ENCODE data around the gene ATG10. TPM values are rescaled to one million over a fixed set of nuclear protein-coding genes. Genes with fewer than 3 reads are reported as not detected.

Gene ATG10
- total RNA-seq, 1 experiment from 2014 or later, result 12.2 TPM

DNA sequence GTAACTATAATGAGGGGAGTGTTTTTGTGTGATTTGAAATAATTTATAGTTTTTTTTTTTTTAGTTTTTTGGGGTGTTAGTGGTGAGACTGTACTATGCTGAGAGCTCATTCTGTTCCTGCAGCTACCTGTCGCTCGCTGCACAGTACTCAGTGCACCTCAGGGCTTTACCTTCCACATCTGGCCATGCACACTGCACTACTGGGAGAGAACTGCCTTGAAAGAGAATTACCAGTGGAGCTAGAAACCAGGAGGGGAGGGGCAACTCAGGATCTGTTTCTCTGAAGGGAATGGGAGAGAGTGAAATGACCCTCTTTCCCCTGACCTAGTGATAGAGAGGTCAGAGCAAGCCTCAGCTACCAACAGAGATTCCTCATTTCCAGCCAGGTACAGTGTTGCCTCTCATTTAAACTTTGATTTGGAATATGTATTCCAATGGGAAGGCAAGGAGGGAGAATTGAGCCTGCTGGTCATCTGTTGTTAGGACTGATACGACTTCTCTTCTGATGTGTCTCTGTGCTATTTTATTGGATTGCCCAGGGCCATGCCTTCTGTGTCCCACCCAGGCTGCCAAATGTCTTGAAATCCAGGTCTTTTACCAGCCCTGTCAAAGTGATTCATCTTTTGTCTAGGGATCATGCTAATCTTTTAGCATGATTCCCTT, 8.9 kb downstream of the ATG10 start:
- no peaks in the 10 kb centered on the region; the same call in 1 of the 2 replicates for H3K27me3 Mint-ChIP-seq (ENCODE audit: low read depth)
- ATAC-seq, result peak; percentile 83
- TF ChIP-seq, protein P1, sequence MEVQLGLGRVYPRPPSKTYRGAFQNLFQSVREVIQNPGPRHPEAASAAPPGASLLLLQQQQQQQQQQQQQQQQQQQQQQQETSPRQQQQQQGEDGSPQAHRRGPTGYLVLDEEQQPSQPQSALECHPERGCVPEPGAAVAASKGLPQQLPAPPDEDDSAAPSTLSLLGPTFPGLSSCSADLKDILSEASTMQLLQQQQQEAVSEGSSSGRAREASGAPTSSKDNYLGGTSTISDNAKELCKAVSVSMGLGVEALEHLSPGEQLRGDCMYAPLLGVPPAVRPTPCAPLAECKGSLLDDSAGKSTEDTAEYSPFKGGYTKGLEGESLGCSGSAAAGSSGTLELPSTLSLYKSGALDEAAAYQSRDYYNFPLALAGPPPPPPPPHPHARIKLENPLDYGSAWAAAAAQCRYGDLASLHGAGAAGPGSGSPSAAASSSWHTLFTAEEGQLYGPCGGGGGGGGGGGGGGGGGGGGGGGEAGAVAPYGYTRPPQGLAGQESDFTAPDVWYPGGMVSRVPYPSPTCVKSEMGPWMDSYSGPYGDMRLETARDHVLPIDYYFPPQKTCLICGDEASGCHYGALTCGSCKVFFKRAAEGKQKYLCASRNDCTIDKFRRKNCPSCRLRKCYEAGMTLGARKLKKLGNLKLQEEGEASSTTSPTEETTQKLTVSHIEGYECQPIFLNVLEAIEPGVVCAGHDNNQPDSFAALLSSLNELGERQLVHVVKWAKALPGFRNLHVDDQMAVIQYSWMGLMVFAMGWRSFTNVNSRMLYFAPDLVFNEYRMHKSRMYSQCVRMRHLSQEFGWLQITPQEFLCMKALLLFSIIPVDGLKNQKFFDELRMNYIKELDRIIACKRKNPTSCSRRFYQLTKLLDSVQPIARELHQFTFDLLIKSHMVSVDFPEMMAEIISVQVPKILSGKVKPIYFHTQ (CRISPR knock-in tag; IDR thresholded peaks at IDR 0.05), result no peak
- TF ChIP-seq ZNF416 (CRISPR knock-in tag; IDR thresholded peaks at IDR 0.05), result no peak
- no peak for TF ChIP-seq RORB (CRISPR knock-in tag; IDR thresholded peaks at IDR 0.05)
- TF ChIP-seq, protein P2, sequence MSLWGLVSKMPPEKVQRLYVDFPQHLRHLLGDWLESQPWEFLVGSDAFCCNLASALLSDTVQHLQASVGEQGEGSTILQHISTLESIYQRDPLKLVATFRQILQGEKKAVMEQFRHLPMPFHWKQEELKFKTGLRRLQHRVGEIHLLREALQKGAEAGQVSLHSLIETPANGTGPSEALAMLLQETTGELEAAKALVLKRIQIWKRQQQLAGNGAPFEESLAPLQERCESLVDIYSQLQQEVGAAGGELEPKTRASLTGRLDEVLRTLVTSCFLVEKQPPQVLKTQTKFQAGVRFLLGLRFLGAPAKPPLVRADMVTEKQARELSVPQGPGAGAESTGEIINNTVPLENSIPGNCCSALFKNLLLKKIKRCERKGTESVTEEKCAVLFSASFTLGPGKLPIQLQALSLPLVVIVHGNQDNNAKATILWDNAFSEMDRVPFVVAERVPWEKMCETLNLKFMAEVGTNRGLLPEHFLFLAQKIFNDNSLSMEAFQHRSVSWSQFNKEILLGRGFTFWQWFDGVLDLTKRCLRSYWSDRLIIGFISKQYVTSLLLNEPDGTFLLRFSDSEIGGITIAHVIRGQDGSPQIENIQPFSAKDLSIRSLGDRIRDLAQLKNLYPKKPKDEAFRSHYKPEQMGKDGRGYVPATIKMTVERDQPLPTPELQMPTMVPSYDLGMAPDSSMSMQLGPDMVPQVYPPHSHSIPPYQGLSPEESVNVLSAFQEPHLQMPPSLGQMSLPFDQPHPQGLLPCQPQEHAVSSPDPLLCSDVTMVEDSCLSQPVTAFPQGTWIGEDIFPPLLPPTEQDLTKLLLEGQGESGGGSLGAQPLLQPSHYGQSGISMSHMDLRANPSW (CRISPR knock-in tag; conservative IDR thresholded peaks at IDR 0.05; ENCODE audit: low read depth), result no peak
- TF ChIP-seq SMAD4 (CRISPR knock-in tag; IDR thresholded peaks at IDR 0.05), result no peak
- no peak for TF ChIP-seq ZNF263 (CRISPR knock-in tag; IDR thresholded peaks at IDR 0.05; ENCODE audit: low read depth)
- no peak for TF ChIP-seq OVOL2 (CRISPR knock-in tag; IDR thresholded peaks at IDR 0.05; ENCODE audit: borderline replicate concordance)
- no peak for TF ChIP-seq ESRRA (CRISPR knock-in tag; IDR thresholded peaks at IDR 0.05; ENCODE audit: borderline replicate concordance)
- TF ChIP-seq, protein P3, sequence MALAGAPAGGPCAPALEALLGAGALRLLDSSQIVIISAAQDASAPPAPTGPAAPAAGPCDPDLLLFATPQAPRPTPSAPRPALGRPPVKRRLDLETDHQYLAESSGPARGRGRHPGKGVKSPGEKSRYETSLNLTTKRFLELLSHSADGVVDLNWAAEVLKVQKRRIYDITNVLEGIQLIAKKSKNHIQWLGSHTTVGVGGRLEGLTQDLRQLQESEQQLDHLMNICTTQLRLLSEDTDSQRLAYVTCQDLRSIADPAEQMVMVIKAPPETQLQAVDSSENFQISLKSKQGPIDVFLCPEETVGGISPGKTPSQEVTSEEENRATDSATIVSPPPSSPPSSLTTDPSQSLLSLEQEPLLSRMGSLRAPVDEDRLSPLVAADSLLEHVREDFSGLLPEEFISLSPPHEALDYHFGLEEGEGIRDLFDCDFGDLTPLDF (CRISPR knock-in tag; IDR thresholded peaks at IDR 0.05), result no peak
- no peak for TF ChIP-seq ATF1 (CRISPR knock-in tag; IDR thresholded peaks at IDR 0.05)
- no peak for TF ChIP-seq ETV6 (CRISPR knock-in tag; IDR thresholded peaks at IDR 0.05)
- TF ChIP-seq, protein P4, sequence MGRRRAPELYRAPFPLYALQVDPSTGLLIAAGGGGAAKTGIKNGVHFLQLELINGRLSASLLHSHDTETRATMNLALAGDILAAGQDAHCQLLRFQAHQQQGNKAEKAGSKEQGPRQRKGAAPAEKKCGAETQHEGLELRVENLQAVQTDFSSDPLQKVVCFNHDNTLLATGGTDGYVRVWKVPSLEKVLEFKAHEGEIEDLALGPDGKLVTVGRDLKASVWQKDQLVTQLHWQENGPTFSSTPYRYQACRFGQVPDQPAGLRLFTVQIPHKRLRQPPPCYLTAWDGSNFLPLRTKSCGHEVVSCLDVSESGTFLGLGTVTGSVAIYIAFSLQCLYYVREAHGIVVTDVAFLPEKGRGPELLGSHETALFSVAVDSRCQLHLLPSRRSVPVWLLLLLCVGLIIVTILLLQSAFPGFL (CRISPR knock-in tag; IDR thresholded peaks at IDR 0.05; ENCODE audit: borderline replicate concordance), result no peak
- TF ChIP-seq SOX15 (CRISPR knock-in tag; IDR thresholded peaks at IDR 0.05), result no peak
- TF ChIP-seq, protein P5, sequence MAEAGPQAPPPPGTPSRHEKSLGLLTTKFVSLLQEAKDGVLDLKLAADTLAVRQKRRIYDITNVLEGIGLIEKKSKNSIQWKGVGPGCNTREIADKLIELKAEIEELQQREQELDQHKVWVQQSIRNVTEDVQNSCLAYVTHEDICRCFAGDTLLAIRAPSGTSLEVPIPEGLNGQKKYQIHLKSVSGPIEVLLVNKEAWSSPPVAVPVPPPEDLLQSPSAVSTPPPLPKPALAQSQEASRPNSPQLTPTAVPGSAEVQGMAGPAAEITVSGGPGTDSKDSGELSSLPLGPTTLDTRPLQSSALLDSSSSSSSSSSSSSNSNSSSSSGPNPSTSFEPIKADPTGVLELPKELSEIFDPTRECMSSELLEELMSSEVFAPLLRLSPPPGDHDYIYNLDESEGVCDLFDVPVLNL (CRISPR knock-in tag; IDR thresholded peaks at IDR 0.05; ENCODE audit: borderline replicate concordance, low read depth), result no peak
- TF ChIP-seq, protein P6, sequence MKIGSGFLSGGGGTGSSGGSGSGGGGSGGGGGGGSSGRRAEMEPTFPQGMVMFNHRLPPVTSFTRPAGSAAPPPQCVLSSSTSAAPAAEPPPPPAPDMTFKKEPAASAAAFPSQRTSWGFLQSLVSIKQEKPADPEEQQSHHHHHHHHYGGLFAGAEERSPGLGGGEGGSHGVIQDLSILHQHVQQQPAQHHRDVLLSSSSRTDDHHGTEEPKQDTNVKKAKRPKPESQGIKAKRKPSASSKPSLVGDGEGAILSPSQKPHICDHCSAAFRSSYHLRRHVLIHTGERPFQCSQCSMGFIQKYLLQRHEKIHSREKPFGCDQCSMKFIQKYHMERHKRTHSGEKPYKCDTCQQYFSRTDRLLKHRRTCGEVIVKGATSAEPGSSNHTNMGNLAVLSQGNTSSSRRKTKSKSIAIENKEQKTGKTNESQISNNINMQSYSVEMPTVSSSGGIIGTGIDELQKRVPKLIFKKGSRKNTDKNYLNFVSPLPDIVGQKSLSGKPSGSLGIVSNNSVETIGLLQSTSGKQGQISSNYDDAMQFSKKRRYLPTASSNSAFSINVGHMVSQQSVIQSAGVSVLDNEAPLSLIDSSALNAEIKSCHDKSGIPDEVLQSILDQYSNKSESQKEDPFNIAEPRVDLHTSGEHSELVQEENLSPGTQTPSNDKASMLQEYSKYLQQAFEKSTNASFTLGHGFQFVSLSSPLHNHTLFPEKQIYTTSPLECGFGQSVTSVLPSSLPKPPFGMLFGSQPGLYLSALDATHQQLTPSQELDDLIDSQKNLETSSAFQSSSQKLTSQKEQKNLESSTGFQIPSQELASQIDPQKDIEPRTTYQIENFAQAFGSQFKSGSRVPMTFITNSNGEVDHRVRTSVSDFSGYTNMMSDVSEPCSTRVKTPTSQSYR (CRISPR knock-in tag; IDR thresholded peaks at IDR 0.05), result no peak
- TF ChIP-seq, protein P7, sequence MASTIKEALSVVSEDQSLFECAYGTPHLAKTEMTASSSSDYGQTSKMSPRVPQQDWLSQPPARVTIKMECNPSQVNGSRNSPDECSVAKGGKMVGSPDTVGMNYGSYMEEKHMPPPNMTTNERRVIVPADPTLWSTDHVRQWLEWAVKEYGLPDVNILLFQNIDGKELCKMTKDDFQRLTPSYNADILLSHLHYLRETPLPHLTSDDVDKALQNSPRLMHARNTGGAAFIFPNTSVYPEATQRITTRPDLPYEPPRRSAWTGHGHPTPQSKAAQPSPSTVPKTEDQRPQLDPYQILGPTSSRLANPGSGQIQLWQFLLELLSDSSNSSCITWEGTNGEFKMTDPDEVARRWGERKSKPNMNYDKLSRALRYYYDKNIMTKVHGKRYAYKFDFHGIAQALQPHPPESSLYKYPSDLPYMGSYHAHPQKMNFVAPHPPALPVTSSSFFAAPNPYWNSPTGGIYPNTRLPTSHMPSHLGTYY (CRISPR knock-in tag; IDR thresholded peaks at IDR 0.05), result no peak
- H3K27ac Mint-ChIP-seq, result peak overlapping the region; percentile 99
- DNase-seq (ENCODE audit: low spot score), result peak; percentile 16
- H3K4me3 Mint-ChIP-seq, result peak overlapping the region; percentile 57
- ChIA-PET CTCF (interaction anchor here (1.1 to 1.6 kb wide), 3 partner anchors 124 to 185 kb away, joined by 3 to 9 read pairs (median 3); no protein-coding TSS in a partner anchor), POLR2A (interaction anchor here (0.7 to 1.8 kb wide), 3 partner anchors 9 to 27 kb away, joined by 3 to 11 read pairs (median 3); partner anchors contain the start of gene ATG10)
- peaks cover 31% of the 10 kb centered on the region for H3K4me1 Mint-ChIP-seq
- peaks cover 50% of the 10 kb centered on the region for H3K36me3 Mint-ChIP-seq
- H3K9me3 Mint-ChIP-seq, result peaks cover 19% of the 10 kb centered on the region

All from WTC11 (cell line).